Measurements from ENCODE around the gene RGS9. TPM values are rescaled to one million over a fixed set of nuclear protein-coding genes. Genes with fewer than 3 reads are reported as not detected.

Gene RGS9
- polyA plus RNA-seq, 2 of the 4 experiments (the other 2 are of a cell fraction), result 6.9 to 14.3 TPM

DNA sequence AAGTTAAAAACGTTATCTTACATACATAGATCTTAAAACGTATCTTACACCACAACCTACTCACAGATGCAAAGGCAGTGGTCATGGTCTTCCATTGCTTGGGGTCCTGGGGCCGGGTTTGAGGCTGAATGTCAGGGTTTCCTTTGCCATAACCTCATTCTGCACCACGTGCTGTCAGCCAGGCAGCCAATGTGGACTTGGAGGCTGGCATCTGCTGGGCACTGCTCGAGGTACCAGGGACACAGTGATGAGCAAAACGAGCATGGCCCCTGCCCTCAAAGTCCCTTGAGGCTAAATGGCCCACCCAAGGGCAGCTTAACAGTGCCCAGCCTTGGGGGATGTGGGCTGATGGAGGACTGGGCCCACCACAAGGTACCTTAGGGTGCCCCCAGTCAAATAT is 35.8 kb upstream of the RGS9 start (continued):
- TF ChIP-seq, protein P1, sequence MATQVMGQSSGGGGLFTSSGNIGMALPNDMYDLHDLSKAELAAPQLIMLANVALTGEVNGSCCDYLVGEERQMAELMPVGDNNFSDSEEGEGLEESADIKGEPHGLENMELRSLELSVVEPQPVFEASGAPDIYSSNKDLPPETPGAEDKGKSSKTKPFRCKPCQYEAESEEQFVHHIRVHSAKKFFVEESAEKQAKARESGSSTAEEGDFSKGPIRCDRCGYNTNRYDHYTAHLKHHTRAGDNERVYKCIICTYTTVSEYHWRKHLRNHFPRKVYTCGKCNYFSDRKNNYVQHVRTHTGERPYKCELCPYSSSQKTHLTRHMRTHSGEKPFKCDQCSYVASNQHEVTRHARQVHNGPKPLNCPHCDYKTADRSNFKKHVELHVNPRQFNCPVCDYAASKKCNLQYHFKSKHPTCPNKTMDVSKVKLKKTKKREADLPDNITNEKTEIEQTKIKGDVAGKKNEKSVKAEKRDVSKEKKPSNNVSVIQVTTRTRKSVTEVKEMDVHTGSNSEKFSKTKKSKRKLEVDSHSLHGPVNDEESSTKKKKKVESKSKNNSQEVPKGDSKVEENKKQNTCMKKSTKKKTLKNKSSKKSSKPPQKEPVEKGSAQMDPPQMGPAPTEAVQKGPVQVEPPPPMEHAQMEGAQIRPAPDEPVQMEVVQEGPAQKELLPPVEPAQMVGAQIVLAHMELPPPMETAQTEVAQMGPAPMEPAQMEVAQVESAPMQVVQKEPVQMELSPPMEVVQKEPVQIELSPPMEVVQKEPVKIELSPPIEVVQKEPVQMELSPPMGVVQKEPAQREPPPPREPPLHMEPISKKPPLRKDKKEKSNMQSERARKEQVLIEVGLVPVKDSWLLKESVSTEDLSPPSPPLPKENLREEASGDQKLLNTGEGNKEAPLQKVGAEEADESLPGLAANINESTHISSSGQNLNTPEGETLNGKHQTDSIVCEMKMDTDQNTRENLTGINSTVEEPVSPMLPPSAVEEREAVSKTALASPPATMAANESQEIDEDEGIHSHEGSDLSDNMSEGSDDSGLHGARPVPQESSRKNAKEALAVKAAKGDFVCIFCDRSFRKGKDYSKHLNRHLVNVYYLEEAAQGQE (IDR thresholded peaks at IDR 0.05), result no peak
- TF ChIP-seq RFX5 (IDR thresholded peaks at IDR 0.05), result no peak
- TF ChIP-seq, protein P2, sequence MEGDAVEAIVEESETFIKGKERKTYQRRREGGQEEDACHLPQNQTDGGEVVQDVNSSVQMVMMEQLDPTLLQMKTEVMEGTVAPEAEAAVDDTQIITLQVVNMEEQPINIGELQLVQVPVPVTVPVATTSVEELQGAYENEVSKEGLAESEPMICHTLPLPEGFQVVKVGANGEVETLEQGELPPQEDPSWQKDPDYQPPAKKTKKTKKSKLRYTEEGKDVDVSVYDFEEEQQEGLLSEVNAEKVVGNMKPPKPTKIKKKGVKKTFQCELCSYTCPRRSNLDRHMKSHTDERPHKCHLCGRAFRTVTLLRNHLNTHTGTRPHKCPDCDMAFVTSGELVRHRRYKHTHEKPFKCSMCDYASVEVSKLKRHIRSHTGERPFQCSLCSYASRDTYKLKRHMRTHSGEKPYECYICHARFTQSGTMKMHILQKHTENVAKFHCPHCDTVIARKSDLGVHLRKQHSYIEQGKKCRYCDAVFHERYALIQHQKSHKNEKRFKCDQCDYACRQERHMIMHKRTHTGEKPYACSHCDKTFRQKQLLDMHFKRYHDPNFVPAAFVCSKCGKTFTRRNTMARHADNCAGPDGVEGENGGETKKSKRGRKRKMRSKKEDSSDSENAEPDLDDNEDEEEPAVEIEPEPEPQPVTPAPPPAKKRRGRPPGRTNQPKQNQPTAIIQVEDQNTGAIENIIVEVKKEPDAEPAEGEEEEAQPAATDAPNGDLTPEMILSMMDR (IDR thresholded peaks at IDR 0.05), result no peak
- TF ChIP-seq, protein P3, sequence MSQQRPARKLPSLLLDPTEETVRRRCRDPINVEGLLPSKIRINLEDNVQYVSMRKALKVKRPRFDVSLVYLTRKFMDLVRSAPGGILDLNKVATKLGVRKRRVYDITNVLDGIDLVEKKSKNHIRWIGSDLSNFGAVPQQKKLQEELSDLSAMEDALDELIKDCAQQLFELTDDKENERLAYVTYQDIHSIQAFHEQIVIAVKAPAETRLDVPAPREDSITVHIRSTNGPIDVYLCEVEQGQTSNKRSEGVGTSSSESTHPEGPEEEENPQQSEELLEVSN (IDR thresholded peaks at IDR 0.05; ENCODE audit: borderline replicate concordance, low read depth), result no peak

DNA sequence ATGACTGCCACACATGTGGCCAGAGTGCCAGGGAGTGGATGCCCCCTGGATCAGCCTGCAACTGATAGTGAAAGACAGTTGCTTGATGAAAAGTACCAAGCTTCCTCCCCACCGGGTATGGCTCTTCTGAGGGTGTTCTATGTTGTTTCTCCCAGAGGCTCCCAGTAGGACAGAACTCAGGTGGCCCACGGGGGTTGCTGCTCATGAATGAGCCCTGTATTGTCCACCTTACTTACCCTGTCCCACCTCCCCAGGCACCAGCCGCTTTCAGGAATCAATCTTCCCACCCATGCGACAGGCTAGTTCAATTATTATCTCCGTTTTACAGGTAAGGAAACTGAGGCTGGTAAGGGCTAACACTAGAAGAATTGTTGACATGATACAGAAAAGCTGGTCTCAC is 34.9 kb upstream of the RGS9 start:
- WGBS (ENCODE audit: missing lambda C conversion rate), result 80% methylated on average over 5 of the region's 5 CpGs
- CTCF ChIA-PET, result interaction anchor here (0.7 to 9.8 kb wide), 13 partner anchors 11 to 1064 kb away, joined by 3 to 145 read pairs (median 12); partner anchors contain the start of genes LRRC37A3 and RGS9
- no peaks in the 10 kb centered on the region for H3K9me3 ChIP-seq
- ATAC-seq (no peak), DNase-seq (ENCODE audit: low read depth in 1 of 2, low spot score in 1 of 2) (no peak), FAIRE-seq (no peak)
- H3K27ac ChIP-seq, result no peak overlapping the region
- H3K4me3 ChIP-seq, result no peak overlapping the region
- POLR2A ChIA-PET, result interaction anchor here (1.1 to 4.0 kb wide), 2 partner anchors 127 kb away, joined by 3 to 35 read pairs; no protein-coding TSS in a partner anchor
- no peak for TF ChIP-seq PHF8 (IDR thresholded peaks at IDR 0.05; ENCODE audit: borderline replicate concordance, low read depth)
- no peak for TF ChIP-seq HDAC2 (IDR thresholded peaks at IDR 0.05)
- TF ChIP-seq POLR2A (IDR thresholded peaks at IDR 0.05; ENCODE audit: low read length), result no peak
- TF ChIP-seq, protein P4, sequence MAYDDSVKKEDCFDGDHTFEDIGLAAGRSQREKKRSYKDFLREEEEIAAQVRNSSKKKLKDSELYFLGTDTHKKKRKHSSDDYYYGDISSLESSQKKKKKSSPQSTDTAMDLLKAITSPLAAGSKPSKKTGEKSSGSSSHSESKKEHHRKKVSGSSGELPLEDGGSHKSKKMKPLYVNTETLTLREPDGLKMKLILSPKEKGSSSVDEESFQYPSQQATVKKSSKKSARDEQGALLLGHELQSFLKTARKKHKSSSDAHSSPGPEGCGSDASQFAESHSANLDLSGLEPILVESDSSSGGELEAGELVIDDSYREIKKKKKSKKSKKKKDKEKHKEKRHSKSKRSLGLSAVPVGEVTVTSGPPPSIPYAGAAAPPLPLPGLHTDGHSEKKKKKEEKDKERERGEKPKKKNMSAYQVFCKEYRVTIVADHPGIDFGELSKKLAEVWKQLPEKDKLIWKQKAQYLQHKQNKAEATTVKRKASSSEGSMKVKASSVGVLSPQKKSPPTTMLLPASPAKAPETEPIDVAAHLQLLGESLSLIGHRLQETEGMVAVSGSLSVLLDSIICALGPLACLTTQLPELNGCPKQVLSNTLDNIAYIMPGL (CRISPR knock-in tag; IDR thresholded peaks at IDR 0.05; ENCODE audit: borderline replicate concordance), result no peak
- no peak for TF ChIP-seq MYC (IDR thresholded peaks at IDR 0.05; ENCODE audit: borderline replicate concordance, low read length)
- no peak for TF ChIP-seq RCOR1 (IDR thresholded peaks at IDR 0.05; ENCODE audit: low read depth, low read length)
- no peak for TF ChIP-seq EHF (CRISPR knock-in tag; IDR thresholded peaks at IDR 0.05)
- no peak for TF ChIP-seq HEYL (CRISPR knock-in tag; IDR thresholded peaks at IDR 0.05)
- TF ChIP-seq MAFK (IDR thresholded peaks at IDR 0.05; ENCODE audit: partially characterized antibody), result no peak
- TF ChIP-seq TFCP2L1 (CRISPR knock-in tag; IDR thresholded peaks at IDR 0.05), result no peak
- TF ChIP-seq CBX2 (IDR thresholded peaks at IDR 0.05; ENCODE audit: borderline replicate concordance, low read depth), result no peak
- no peak for TF ChIP-seq GATA3 (IDR thresholded peaks at IDR 0.05; ENCODE audit: borderline replicate concordance)
- no peak for TF ChIP-seq EHMT2 (IDR thresholded peaks at IDR 0.05; ENCODE audit: low read depth)
- no peak for TF ChIP-seq JUNB (IDR thresholded peaks at IDR 0.05)
- TF ChIP-seq RARB (CRISPR knock-in tag; IDR thresholded peaks at IDR 0.05), result no peak
- TF ChIP-seq, protein P2 (IDR thresholded peaks at IDR 0.05), result no peak
- no peak for TF ChIP-seq CBX8 (IDR thresholded peaks at IDR 0.05)
- H3K4me1 ChIP-seq, result peaks cover 32% of the 10 kb centered on the region
- H3K4me2 ChIP-seq, result no peak overlapping the region

Data from A549 (cell line).